Midbrain (tissue), 1 donor: ENCODE data around the gene KAZALD1.

Experiments
- DNase-seq: peaks from one replicate; lab custom pipeline; 2025; lab: John Stamatoyannopoulos, UW

Gene KAZALD1

DNA sequence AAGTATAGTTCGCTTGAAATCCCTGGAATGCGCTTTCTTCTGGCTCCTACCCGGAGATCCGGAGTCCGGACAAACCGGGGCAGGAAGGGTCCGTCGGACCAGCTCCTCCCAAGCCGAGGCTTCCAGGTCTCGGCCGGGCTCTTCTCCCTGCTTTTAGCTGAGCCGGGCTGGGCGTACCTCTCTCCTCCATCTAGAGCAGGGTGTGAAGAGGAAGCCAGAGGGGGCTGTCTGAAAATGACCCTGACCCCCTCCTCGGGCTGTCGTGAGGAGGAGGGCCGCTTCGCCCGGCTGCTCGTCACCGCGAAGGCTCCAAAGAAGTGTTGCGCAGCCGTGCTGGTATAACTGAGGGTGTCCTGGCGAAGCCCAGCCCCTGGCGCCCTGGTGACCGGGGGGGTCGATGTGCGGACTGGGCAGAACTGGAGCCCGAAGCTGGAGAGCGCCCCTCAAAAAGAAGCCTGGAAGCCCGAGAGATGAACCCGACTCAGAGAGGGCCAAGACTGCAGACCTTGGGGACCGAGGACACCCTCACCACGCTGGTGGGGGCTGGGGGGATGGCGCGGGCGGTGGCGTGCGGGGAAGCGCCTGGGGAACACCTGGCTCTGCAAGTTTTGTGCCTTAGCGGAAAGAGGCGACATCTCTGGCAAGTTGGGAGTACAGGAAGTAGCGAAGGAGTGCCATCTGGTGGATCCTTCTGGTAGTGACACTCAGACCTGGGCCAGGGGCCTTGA is 5.7 kb downstream of the KAZALD1 start:
- peak; percentile 78 for DNase-seq

DNA sequence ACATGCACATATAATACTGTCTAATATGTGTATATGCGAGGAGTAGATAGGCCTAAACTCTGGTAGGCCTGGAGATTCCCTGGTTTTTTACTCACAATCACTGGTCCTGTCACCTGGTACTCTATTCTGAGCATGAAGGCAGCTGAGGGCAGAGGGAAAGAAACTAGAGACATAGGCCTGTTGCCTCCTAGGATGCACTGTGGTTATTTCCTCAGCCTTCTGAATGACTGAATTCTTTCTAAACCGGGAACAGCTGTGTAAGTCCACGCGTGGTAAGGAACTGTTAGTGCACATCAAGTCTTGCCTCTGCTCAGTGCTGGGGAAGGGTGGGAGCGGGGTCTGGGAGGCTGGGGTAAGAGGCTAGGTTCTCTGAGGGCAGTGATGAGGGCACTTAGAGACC is 7.7 kb downstream of the KAZALD1 start:
- DNase-seq: no peak

DNA sequence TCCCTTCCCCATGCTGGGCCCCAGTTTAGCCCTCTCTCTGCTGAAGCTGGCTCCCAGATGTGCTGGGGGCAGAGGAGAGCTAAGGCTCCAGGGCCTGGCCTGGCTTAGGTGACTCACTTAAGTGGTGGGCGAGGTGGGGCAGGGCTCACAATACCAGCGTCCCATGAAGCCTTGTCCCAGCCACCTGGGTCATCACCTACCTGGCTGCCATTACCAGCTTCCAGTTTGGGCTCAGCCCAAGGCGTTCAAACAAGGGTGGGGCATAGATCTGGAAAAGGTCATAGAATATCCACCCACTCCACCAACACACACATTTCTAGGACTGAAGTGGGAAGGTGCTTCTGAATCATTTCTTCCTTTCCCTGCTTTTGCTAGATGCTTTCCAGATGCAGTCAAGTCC is 8.3 kb downstream of the KAZALD1 start:
- no peak for DNase-seq

DNA sequence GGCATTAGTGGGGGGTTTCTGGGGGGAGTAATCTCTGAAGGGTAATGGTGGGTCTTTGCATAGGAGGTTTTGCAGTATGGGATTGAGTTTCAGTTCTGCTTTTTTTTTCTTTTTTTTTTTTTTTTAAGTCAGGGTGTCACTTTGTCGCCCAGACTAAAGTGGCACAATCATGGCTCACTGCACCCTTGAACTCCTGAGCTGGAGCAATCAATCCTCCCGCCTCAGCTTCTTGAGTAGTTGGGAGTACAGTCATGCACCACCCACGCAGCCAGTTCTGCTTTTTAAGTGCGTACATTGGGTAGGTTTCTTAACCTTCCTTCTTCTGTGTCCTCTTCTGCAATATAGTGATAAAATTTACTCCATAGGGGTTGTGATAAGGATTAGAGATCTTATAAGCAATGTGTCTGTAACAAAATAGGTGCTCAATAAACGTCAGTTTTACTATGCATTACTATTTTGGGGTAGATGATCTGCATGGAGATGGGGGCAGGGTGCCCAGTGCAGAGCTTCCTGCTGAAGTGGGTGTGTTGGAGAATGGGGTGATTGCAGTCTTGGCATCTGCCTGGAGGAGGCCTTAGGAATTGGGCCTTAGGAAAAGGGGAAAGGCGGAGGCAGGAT is 9.6 kb downstream of the KAZALD1 start:
- no peak for DNase-seq

DNA sequence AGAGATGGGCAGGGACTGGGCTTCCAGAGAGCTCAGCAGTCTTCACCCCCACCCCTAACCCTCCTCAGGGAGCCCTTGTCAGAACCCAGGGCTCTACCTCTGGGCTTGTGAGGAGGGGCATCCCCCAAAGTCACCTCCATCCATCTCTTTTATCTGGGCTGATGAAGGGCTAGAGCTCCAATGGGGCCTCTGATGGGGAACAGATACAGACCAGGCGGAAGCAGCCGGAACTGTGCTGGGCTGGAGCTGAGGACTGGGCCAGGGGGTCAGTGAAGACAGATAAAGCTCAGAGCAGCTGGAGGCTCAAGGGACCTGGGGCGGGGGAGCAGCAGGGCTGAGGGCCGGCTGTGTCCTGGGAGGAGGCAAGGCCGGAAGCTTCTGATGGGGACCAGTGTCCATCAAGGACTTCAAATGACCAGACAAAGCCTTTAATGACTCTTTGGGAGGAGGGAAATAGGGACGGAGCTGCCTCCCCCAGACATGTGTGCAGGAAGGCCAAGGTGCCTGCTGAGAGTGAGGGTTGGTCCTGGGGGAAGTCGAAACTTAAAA is 10.2 kb downstream of the KAZALD1 start:
- no peak for DNase-seq

DNA sequence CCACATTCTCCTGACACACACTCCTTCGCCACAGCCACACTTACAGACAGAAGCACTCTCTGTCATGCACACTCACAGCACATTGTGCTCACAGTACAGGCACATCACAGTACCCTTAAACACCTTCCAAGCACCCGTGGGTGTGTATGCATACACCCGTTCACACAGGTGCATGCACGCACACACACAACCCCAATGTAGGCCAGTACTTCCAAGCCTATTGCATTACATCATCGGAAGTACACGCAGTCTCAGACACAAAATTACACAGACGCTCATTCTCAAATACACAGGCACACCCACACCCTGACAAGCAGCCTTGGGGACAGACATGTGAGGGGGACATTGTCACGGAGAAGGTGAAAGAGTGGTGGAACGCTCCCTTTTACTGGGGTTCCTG is 11.1 kb downstream of the KAZALD1 start:
- no peak for DNase-seq

DNA sequence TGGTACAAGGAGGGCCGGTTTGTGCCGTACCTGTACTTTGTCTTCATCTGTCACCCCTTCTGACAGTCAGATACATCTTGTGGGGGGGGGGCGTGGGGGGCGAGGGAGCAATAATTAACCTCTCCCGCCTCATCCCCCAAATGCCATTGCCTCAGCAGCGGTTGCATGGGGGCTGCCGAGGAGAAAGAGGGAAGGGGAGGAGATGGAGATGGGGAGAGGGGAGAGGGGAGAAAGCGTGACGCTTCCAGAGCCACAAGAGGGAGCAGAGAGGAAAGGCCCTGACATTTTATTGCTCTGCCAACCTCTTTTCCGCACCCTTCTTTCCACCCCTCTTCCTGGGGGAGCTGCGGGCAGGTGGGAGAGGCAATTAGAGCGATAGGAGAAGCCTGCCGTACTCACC is 11.8 kb downstream of the KAZALD1 start:
- DNase-seq: no peak

DNA sequence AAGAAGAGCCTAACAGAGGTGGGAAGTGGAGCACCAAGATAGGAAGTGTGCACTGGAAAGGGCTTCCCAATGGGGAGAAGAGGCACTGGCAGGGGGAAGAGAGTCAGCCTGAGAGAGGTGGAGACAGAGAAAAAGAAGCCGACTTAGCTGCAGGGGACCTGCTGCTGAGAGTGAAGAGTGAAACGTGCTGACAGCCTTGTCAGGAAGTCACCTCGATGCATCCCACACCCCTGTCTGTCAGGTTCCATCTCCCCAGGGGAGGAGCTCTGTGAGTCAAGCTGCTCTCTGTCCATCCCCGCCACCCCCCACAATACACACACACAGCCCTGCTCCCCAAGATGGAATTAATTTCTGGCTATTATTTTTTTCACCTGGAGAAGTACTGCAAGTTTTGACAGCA is 14.0 kb downstream of the KAZALD1 start:
- no peak for DNase-seq

DNA sequence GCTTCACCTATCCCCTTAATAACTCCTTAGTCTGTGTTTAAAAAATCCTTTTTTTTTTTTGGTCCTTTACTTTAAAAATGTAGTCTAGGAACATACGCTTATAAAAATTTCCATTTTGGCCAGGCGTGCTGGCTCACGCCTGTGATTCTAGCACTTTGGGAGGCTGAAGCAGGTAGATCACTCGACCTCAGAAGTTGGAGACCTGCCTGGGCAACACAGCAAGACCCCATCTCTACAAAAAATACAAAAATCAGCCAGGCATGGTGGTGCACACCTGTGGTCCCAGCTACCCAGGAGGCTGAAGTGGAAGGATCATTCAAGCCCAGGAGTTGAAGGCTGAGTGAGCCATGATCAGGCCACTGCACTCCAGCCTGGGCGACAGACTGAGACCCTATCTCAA is 14.8 kb downstream of the KAZALD1 start:
- DNase-seq: no peak

DNA sequence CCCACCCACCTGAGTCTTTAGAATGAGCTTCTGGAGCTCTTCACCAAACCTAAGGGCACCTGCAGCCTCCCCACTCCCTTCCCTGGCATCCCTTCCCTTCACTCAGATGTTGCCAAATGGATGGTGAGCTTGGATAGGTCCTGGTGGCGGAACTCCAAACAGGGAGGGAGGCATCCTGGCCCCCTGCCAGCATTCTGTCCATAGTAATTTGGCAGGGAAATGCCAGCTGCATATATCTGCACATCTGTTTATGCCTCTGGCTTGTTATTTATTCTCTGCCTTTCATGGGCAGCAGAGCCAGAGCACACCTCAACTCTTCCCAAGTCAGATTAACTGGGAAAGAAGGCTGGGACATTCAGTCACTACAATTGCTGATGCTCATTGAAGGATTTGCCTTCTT is 18.1 kb downstream of the KAZALD1 start:
- no peak for DNase-seq

DNA sequence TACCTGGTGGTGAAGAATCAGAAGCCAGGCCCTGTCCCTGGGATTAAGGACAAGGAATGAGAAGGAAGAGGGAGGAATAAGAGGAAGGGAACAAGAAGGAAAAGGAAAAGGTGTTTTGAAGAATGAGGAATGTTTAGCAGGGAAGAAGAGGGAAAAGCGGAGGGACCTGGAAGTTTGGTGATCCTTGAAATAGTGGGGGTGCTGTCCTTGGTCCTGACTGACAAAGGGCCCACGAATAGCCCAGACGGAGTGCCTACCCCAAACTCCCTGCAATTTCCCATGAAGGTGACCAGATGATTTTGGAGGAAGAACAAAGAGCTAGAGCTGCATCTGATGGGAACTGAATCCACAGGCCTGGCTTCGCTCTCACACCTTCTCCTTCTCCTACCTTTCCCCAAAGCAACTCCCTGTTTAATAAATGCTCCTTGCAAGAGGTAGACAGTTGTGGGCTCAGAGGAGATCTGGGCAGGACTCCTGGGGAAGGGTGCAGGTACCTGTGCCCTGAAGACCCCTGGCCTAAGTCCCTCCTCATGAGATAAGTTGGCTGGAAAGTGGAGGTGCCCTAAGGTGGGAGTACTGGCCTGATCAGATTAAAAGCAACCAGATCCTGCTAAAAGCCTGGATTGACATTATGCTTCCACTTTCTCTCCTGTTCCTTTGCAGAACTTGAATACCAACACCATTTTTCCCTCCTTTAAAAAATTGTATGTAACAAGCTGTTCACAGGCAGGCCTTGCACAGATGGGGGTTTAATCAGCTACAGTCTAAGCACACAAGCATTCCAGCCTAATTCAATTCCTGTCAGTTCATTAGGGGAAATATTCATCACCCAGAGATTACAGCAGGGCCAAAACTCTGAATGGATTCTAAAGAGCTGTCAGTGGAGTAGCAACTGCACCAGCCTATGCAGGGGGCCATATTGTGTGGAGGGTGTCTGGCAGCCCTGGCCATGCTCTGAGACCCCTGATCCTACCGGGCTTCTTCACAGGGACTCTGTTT is 19.4 kb downstream of the KAZALD1 start:
- DNase-seq: no peak

DNA sequence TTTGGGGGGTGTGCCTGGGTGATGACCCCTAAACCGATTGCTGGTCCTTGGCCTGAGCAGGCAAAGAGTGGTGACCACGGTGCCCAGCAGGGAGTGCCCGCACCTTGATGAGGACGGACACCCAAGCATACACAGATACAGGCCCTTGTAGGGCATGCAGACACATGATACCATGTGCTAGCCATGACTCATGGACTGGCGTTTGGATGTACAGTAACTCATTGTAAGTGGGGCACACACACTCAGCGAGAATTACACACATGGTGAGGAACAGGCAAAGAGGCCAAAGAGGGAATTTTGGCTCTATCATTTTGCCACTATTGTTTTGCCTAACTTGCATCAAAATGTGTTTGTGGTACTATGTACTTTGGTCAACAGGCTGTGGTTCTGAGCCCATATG is 24.1 kb downstream of the KAZALD1 start:
- no peak for DNase-seq

DNA sequence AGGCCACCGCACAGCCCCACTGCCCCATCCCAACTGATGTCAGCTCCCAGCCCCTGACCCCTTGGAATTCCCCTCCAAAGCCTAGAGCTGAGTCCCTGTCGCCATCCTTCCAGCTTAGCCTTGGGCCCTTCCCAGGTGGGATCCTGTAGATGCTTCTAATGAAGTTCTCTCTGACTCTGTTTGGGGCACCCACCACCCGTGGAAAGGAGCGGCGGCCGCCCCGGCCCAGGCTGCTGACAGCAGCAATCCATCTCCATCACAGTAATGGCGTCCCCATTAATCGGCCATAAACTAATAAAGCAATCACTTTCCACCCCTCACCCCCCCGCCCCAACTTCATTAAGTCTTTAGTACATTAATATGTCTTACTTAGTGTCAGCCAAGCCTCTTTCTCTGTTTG is 25.6 kb downstream of the KAZALD1 start:
- DNase-seq: no peak

DNA sequence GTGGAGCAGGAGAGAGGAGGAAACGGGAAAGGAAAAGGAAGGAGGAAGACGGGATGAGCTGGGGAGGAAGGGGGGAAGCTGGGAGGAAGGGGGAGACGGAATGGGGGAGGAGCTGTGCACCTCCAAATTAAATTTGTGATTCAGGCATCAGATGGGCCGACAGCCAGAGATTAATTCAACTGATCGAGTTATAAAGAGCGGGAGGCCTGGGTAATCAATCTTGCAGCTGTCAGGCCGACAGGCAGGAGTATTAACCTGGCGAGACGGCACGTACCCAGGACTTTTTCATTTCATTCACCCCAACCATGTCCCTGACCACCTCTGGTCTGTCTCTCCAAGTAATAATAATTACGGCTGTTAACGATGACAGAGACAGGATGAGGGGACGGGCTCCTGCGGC is 26.2 kb downstream of the KAZALD1 start:
- no peak for DNase-seq

DNA sequence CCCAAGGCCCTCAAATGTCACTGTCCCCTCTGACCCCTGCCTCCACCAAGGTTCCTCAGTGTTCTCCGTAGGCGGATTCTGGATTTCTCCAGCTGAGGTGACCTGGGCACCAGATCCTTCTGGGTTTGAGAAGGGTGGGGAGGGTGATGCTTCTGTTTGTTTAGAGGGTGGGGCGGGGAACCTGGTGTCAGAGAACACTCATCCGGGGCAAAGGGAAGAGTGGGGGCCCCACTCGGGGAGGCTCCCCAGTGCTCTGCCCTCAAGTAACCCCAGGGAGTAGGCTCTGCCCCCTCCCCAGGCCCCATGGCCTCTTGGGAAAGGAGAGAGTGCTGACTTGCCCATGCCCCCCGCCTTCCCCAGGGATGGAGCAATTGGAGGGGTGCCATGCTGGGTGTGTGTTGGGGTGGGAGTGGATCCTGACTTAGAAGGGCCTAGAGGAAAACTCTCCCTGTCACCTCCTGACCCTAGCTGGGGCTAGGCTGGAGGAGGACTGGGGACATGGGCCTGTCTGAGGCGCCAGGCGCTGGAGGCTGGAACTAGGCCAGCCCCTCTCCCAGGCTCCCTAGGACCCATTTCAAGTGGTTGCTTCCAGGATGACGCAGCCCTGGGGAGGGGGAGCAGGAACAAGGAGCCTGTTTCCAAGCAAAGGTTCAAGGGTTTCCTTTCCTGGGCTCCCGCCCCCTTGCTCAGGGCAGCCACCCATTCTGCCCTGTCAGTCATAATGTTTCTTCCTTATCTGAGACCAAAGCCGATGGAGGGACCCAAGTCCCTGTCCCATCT is 27.9 kb downstream of the KAZALD1 start:
- DNase-seq: no peak

DNA sequence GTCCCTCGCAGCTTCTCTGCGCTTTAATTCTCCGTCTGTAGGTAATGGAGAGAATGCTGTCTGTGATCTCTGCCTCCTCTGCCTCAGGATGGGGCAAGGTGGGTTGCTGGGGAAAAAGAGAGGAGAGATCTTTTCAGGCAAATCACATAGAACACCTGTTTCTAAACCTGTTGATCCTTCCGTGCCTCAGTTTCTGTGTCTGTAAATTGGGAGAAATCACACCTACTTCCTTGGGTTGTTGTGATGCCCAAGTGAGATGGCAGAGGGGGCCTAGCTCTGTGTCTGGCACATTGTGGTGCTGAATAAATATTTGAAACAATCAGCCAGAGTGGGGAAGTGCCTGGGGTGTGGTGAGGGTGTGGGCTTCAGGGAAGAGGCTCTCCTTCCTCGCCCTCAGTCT is 28.8 kb downstream of the KAZALD1 start:
- DNase-seq: no peak

DNA sequence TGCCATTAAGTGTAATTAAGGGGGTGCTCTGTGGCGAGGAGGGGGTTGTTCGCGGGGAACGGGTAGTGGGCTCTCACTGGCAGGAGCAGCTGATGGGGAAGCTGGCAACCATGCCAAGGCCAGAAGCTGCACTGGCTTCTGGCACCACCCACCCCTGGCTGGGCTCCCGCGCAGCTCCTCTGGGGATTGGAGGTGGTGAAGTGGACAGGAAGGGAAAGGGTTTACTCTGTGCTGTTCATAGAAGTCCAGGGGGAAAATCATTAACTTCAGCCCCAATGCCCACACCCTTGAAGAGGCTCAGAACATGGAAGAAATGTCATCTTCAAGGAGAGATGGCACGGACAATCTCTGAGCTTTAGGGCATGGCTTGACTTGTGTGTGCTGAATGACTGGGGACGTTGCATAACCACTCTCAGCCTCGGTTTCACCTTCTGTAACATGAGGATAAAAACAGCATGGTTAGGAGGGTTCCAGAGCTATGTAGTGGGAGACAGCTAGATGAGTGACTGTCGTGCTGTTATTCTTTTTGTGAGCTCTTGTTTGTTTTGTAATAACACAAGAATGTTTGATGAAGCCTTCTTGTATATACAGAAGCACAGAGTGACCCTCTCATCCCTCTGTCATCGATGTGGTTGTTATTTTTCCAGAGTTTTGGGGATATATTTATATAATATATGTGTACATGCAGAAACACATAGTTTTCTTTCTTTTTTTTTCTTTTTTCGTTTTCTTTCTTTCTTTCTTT is 29.9 kb downstream of the KAZALD1 start:
- no peak for DNase-seq

DNA sequence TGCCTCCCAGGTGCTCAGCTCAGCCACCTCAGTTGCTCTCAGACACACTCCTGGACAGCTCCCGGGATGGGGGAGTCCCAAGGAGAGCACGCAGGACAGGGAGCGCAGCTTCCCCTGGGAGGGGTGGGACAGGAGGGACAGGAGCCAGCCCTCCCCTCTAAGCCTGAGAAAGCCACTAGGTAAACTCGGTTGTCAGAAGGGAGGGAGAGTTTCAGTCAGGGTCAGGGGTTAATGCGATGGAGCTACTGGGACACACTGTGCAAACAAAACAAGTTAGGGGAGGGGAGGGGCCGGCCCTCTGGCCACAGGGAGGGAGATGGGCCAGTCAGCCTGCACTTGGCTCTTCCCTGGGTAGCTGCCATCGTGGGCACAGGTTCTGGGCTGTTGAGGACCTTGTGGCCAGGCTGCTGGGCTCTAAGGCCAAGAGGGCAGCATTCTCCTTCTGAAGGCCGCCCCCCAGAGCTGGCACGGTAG is 31.1 kb downstream of the KAZALD1 start:
- DNase-seq: no peak

DNA sequence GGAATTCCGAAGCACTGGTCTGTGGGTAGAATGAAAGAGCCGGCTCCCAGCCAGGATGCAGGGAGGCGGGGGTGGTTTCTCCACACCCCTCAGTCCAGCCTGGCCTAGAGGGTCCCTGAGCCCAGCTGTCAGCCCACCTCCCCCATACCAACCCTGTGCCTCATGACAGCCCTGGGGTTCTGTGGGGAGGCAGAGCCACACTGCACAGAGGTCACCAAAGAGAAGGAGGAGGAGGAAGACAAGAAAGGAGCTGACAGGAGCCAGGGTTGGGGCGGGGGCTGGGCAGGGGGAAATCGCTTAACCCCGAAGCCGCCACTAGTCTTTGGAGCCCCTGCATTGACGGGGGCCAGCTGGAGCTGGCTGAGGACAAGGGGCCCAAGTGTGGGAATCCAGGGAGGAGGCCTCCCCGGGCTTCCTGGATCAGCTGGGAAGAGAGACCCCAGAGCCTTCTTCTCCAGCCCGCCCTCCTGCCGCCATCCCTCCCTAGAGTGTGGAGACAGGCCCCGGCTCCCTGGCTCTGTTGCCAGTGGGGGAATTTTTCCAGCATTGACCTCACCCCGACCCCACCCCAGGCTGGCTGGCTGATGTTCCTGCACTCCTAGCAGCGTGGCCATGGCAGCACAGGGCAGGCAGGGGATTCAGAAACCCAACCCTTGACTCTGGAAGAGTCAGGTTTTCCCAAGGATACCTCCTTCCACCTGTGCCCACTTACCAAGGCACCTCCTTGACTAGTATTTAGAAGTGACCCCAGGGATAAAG is 32.5 kb downstream of the KAZALD1 start:
- no peak for DNase-seq

DNA sequence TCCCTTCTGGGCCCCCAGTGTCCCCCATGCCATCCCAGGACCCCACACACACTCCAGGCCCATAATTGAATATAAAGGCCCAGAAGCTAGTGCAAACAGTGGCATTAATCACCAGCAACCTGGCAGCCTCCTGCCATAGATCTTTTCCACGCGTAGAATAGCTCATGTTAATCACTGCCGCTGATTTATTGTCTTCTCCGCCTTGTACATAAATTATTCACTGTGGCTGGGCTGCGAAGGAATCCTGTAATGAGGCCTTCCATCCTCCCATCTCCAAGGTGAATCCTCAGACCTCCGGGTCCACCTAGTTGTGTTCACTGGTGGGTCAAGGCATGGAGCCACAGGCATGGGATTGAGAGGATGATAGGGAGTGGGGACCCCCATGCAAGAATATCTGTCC is 33.2 kb downstream of the KAZALD1 start:
- no peak for DNase-seq
